Heart left ventricle (tissue), 16 donors: ENCODE results near the gene NFIA. TPM values are rescaled to one million over a fixed set of nuclear protein-coding genes. Genes with fewer than 3 reads are reported as not detected.

Source experiments
- ATAC-seq, 4 donors: fragments of 200-7000 bp; cut with Tn5 transposase; one replicate each; pipeline ENCODE4 v1.9.1; 2020 to 2022; ENCODE audit warnings: moderate library complexity in 4 of 4, mild to moderate bottlenecking in 3 of 4, moderate number of reproducible peaks in 1 of 4
- DNase-seq, 5 donors: peaks; one replicate each; pipeline ENCODE4 v3.0.0-alpha.2; 2020
- H3K27ac ChIP-seq, 12 donors: fragments of 200-600 bp; sonication (generic) in 4 of 12; one replicate each; pipeline versions ENCODE4 v1.5.0 to v1.8.0; 2016 to 2022; ENCODE audit warnings: mild to moderate bottlenecking in 2 of 12
- H3K27me3 ChIP-seq, 9 donors: fragments of 200-600 bp; sonication (generic) in 2 of 9; one replicate each; pipeline versions ENCODE4 v1.5.1 to v1.8.0; 2016 to 2022; ENCODE audit warnings: mild to moderate bottlenecking in 3 of 9
- H3K36me3 ChIP-seq, 9 donors: fragments of 200-600 bp; sonication (generic) in 2 of 9; one replicate each; pipeline versions ENCODE4 v1.5.0 to v1.8.0; 2018 to 2022; ENCODE audit warnings: mild to moderate bottlenecking in 2 of 9
- H3K4me1 ChIP-seq, 12 donors: fragments of 200-600 bp; sonication (generic) in 4 of 12; one replicate each; pipeline versions ENCODE4 v1.5.0 to v1.8.0; 2016 to 2022; ENCODE audit warnings: mild to moderate bottlenecking in 3 of 12
- H3K4me3 ChIP-seq, 12 donors: fragments of 200-600 bp; sonication (generic) in 4 of 12; one replicate each; pipeline versions ENCODE4 v1.5.0 to v1.8.0; 2017 to 2022; ENCODE audit warnings: mild to moderate bottlenecking in 9 of 12, moderate library complexity in 4 of 12
- H3K9me3 ChIP-seq, 12 donors: fragments of 200-600 bp; sonication (generic) in 4 of 12; one replicate each; pipeline versions ENCODE4 v1.5.0 to v1.8.0; 2016 to 2022; ENCODE audit warnings: mild to moderate bottlenecking in 1 of 12
- CTCF ChIP-seq, 12 donors: fragments of 200-600 bp; sonication (generic) in 4 of 12; IDR thresholded peaks; one replicate each; pipeline versions ENCODE4 v1.5.0 to v1.8.0; 2018 to 2022; ENCODE audit warnings: antibody characterized with exemption in 12 of 12, mild to moderate bottlenecking in 5 of 12
- POLR2A ChIP-seq, 2 donors: fragments of 450-650 bp; IDR thresholded peaks; one replicate each; pipeline ENCODE4 v1.6.1; 2017; ENCODE audit warnings: antibody characterized with exemption in 2 of 2, mild to moderate bottlenecking in 2 of 2, moderate library complexity in 2 of 2
- WGBS, 4 donors: extraction: QIAGEN DNeasy Blood & Tissue Kit in 2 of 4; methylation state at CpG; one replicate each; pipeline versions ENCODE4 v1.1.5 to v1.1.7; 2013 to 2018; 5-methylcytosine and 5-hydroxymethylcytosine counted together
- intact Hi-C, 10 donors: fragments of 100-400 bp; cut with DNase I; formaldehyde crosslinking; loops; one replicate each; pipeline versions ENCODE4 v1.11.1 to v1.14.2; 2022
- polyA plus RNA-seq, 2 donors: library from polyadenylated mRNA; stranded (reverse); fragments of 200-250 nt; gene quantifications; one replicate each; pipeline ENCODE4 v1.2.3, GENCODE V29; 2013
- total RNA-seq, 9 donors: library from RNA; depleted of rRNA in 2 of 9; stranded (reverse); fragments of >200 nt in 2 of 9; fragmentation: NEBNext Ultra II Directional in 3 of 9; extraction: Animal tissue kit (Norgen Biotek cat#: 25700) in 3 of 9; gene quantifications; one replicate each; pipeline versions ENCODE4 v1.1.0 to v1.2.4, GENCODE V29; 2016 to 2023
- donor health status: ischemic (EF 13 %, LVEDD 7.1; RV severe dilation, severe dysfunction).
- donor health status: healthy with polysubstance abuse.
- donor health status: DM: no; HTN: yes; CAD: no.
- donor health status: DM: no; HTN: no; CAD: no.
- donor health status: ischemic (EF 25% LVEDD 6.9; RV normal size, moderate dysfunction).
- donor health status: ischemic (EF 25% LVEDD 5.7; RV mildly dilated, moderate dysfunction).
- donor health status: healthy.
- donor health status: DM: yes; HTN: yes; CAD: no.
- donor health status: ischemic (EF 35%, LVEDD 5.7; RV mildly dilated, moderate dysfunction).
- donor health status: nonischemic (EF 11% LVEDD 7.7; RV severe dilation, severe dysfunction).
- donor health status: DM: yes; HTN: yes; CAD: no.
- donor health status: PGD.
- donor health status: ischemic (EF 29% LVEDD 5.4; RV normal size, mild dysfunction).
- donor health status: nonischemic (EF 23%, LVEDD 6.1; RV moderate dilation, normal function).

Gene NFIA
- total and polyA plus RNA-seq, 11 donors: 12.7 to 121 (median 96.5) TPM

GRCh38 chr1:61450454-61450853 lies 368.1 kb downstream of the NFIA start:
- DNase-seq (peak in 4 of 5 donors; percentile 61 to 66 (median 64)), ATAC-seq (peak in 3 of 4 donors; percentile 33 to 71 (median 64))
- no peak overlapping the region for H3K4me3 ChIP-seq
- intact Hi-C loops: loop anchor here (2.0 to 10.0 kb wide), 20 partner anchors 108 to 606 kb away; partner anchors contain the start of gene NFIA (in 2 of the 10)
- H3K4me1 ChIP-seq: peaks cover 17 to 93% (median 84%) of the 10 kb centered on the region in 12 donors
- TF ChIP-seq POLR2A (IDR thresholded peaks at IDR 0.05) (no peak), CTCF (IDR thresholded peaks at IDR 0.05) (no peak)
- no peaks in the 10 kb centered on the region for H3K9me3 ChIP-seq
- 16 to 24% (median 19%) methylated on average over 4 of the region's 4 CpGs for WGBS, 4 donors
- H3K27ac ChIP-seq: peak overlapping the region; percentile 72 to 90 (median 79)
- no peaks in the 10 kb centered on the region for H3K27me3 ChIP-seq
- H3K36me3 ChIP-seq: peaks cover 0 to 4% (median 2%) of the 10 kb centered on the region in 9 donors

GRCh38 chr1:61450872-61451571 lies 368.7 kb downstream of the NFIA start:
- no peak for TF ChIP-seq POLR2A (IDR thresholded peaks at IDR 0.05)
- TF ChIP-seq CTCF (IDR thresholded peaks at IDR 0.05): no peak
- DNase-seq (no peak), ATAC-seq (no peak)
- Histone ChIP-seq H3K36me3 (peaks cover 0 to 9% (median 8%) of the 10 kb centered on the region in 9 donors), H3K4me1 (peaks cover 17 to 88% (median 78%) of the 10 kb centered on the region in 12 donors), H3K9me3 (no peaks in the 10 kb centered on the region), H3K4me3 (no peak overlapping the region), H3K27ac (peak overlapping the region; percentile 59 to 90 (median 79)), H3K27me3 (no peaks in the 10 kb centered on the region)
- WGBS, 4 donors: 47 to 63% (median 49%) methylated on average over 14 of the region's 14 CpGs
- intact Hi-C loops: loop anchor here (2.0 to 10.0 kb wide), 20 partner anchors 109 to 606 kb away; partner anchors contain the start of gene NFIA (in 2 of the 10)

GRCh38 chr1:61451572-61451968 lies 369.2 kb downstream of the NFIA start:
- ATAC-seq (no peak), DNase-seq (no peak)
- H3K4me1 ChIP-seq: peaks cover 17 to 82% (median 73%) of the 10 kb centered on the region in 12 donors
- H3K27ac ChIP-seq: peak overlapping the region; percentile 59 to 90 (median 79)
- no peaks in the 10 kb centered on the region for H3K27me3 ChIP-seq
- no peaks in the 10 kb centered on the region for H3K9me3 ChIP-seq
- no peak overlapping the region for H3K4me3 ChIP-seq
- WGBS, 4 donors: 81 to 93% (median 91%) methylated on average over 5 of the region's 5 CpGs
- H3K36me3 ChIP-seq: peaks cover 0 to 15% (median 9%) of the 10 kb centered on the region in 9 donors
- no peak for TF ChIP-seq CTCF (IDR thresholded peaks at IDR 0.05)
- no peak for TF ChIP-seq POLR2A (IDR thresholded peaks at IDR 0.05)
- intact Hi-C loops: loop anchor here (2.0 to 10.0 kb wide), 20 partner anchors 109 to 607 kb away; partner anchors contain the start of gene NFIA (in 2 of the 10)
